NCI-H82 treated with DMSO at 0.1 percent for 48 hours (cell line): ENCODE measurements around the gene SARNP.
"Not testable (repeated sequence)": the region's sequence is repeated elsewhere in the genome, so short reads cannot be mapped to it uniquely, and the experiment has no call there.

ENCODE experiments used
- DNase-seq: peaks from one replicate; lab custom pipeline; 2025; ENCODE audit not compliant: unreplicated experiment; lab: John Stamatoyannopoulos, UW

SARNP gene

DNA sequence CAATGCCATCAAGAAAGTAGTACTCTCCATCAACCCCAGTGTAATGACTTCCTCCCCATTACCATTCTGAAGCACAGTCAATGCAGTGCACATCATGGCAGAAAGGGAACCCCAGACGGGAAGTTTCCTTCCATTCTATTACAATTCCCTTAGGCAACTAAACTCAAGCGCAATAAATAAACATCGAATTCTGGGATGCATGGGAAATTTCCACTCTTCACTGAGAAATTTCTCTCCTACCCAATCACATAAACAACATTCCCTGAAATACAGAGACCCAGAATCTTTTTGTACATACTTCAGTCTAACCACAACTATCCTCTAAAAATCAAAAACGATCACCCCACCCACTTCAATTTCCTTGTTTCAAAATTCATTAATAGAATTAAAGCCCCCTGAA, 20.0 kb downstream of the SARNP start:
- DNase-seq, result no peak

GRCh38 chr12:55797068-55797467, 20.5 kb downstream of the SARNP start:
- peak; percentile 4 for DNase-seq

DNA sequence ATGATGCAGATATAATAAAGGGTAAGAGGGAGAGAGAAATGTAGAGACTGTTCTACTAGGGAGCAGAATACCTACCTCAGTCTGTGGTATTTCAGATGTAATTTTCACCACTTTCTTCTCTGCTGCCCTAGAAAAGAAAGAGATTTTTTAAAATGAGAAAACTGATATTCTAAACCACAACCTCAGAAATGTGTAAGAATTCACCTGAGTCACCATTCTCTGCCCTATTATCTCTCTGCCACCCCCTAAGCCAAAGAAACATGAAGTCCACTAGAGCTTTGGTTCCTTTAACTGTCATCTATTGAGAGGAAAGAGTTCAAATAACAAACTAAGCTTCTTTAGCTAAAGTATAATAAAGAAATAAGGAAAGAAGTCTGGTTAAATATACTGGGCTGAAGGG, 21.6 kb downstream of the SARNP start:
- no peak for DNase-seq

- no peak for DNase-seq
Measured at GRCh38 chr12:55789893-55790292, 27.6 kb downstream of the SARNP start.

DNA sequence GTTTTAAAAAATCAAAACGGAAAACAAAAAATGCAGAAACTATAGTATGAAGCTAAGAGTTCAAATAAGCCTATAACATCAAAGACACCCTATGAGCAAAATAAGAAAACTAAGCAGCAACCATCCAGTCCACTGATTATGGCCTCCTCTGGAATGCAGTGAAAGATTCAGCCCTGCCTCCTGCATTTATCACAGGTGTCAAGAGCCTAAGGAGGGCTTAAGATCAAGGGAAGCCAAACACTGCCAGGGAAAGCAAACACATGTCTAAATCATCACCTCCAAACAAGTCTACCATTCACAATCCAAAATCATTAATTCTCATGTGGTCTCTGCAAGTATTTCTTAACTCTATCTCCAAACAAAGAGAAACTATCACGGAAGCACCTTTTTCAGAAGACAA, 28.4 kb downstream of the SARNP start:
- no peak for DNase-seq

DNA sequence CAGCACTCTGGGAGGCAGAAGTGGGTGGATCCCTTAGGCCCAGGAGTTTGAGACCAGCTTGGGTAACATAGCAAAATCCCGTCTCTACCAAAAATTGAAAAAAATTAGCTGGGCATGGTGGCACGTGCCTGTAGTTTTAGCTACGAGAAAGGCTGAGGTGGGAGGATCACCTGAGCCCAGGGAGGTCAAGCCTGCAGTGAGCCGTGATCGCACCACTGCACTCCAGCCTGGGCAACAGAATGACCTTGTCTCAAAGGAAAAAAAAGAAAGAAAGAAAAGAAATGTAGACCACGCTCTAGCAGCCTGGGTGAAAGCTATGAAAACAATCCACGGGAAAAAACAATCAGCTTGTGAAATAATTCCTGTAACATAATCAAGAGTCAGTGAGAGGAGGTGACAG, 29.0 kb downstream of the SARNP start:
- DNase-seq, result no peak

DNA sequence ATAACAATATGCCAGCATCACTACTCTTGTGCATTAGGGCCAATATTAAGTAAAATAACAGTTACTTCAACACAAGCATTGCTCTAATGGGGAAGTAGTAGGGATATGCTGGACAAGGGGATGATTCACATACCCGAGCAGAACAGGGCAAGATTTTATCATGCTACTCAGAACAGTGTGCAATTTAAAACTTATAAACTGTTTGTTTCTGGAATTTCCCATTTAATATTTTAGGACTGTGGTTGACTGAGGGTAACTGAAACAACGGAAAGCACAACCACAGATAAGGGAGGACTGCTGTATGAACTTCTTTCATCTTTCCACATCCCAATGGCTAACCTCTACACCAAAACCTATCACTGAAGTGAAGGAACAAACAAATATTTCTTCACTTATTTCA, 36.8 kb downstream of the SARNP start:
- no peak for DNase-seq

GRCh38 chr12:55777856-55778255, 39.7 kb downstream of the SARNP start:
- DNase-seq, result no peak

- no peak for DNase-seq
Measured at GRCh38 chr12:55771736-55772135, 45.8 kb downstream of the SARNP start.

GRCh38 chr12:55767156-55767555, 50.4 kb downstream of the SARNP start:
- no peak for DNase-seq

DNA sequence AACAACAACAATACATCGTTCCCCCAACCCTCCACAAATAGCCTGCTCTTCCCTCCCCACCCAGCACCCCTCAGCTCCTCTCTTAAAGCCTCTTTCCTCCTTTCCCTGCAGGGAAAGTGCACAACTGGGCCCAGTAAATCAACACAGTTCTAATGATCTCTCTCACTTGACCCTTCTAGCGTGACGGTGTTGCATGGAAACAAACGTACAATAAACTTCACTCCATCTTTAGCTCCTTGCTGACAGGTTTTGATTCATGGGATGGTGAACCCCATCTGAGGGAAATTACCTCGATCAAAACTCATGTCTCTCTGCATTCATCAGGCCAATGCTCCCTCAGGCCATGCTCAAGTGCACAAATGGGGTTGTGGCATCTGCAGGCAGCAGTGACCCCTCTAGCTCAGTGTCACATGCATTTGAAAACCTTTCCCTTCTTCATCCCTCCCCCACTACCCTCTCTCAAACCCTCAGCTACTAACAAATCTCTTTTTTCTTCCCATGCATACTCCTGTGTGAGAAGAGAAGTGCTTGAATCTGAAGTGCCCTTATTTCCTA, 51.7 kb downstream of the SARNP start:
- no peak for DNase-seq

DNA sequence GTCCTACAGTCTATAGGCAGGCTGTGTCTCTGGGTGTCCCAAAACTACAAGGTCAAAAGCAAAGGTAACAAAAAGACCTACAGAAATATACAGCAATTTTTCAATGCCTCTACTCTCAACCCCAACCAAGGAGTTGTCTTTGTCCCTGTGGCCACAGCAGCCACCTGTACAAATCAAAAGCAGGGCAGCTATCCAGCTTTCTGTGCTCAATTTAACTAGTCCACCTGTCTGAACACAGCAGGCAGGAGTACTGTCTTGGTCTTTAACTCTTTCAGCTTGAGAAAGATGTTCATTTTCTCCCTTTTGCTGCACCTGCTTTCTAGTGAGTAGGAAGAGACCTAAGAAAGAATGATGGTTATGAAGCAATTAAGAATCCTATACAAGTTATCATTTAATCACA, 54.9 kb downstream of the SARNP start:
- DNase-seq, result no peak

- no peak for DNase-seq
Measured at GRCh38 chr12:55760663-55761062, 56.9 kb downstream of the SARNP start.

DNA sequence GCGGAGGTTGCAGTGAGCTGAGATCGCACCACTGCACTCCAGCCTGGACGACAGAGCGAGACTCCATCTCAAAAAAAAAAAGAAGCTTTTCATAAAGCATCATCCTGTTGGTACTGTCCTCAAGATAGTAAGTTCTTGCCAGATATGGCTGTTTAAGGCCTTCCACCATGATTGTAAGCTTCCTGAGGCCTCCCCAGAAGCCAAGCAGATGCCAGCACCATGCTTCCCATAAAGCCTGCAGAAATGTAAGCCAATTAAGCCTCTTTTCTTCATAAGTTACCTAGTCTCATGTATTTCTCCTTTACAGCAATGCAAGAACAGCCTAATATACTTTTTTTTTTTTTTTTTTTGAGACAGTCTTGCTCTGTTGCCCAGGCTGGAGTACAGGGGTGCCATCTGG, 58.9 kb downstream of the SARNP start:
- DNase-seq, result not testable (repeated sequence)

DNA sequence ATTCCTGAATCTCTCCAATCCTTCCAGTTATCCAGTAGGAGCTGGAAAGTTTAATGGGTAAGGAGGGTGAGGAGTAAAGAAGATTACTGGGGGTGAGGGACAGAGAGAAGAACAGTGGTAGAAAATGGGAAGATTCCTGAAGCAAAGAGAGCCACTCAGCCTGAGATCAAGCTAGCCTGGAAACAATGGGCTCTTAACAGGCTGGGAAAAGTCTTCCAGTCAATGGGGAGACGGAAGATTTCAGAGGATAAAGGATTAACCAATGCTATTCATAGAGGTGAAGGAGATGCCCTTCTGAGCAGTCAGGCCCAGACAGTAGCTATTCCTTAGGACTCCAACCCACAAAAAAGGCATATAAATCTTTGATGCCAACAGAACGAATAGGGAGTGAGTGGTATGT, 59.8 kb downstream of the SARNP start:
- no peak for DNase-seq

DNA sequence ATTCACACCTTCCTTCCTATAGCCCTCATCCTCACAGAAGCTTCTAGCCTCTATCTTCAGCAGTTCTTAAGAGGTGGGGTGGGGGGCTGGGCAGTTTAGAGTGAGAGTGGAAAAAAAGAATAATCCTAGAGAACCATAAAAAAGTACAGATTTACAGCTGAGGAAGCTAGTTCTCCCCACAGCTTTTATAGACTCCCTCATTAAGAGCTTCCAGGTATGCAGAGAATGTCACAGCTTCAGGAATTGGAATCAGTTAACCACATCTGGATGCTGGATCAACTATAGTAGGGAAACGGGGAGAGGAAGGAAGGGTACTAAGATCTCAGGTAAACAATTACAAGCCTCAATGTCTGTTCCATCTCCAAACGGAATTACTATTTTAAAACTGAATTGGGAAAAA, 62.3 kb downstream of the SARNP start:
- DNase-seq, result no peak

- no peak for DNase-seq
Measured at GRCh38 chr12:55748230-55748993, 69.1 kb downstream of the SARNP start.

GRCh38 chr12:55746913-55747231, 70.7 kb downstream of the SARNP start:
- no peak for DNase-seq

DNA sequence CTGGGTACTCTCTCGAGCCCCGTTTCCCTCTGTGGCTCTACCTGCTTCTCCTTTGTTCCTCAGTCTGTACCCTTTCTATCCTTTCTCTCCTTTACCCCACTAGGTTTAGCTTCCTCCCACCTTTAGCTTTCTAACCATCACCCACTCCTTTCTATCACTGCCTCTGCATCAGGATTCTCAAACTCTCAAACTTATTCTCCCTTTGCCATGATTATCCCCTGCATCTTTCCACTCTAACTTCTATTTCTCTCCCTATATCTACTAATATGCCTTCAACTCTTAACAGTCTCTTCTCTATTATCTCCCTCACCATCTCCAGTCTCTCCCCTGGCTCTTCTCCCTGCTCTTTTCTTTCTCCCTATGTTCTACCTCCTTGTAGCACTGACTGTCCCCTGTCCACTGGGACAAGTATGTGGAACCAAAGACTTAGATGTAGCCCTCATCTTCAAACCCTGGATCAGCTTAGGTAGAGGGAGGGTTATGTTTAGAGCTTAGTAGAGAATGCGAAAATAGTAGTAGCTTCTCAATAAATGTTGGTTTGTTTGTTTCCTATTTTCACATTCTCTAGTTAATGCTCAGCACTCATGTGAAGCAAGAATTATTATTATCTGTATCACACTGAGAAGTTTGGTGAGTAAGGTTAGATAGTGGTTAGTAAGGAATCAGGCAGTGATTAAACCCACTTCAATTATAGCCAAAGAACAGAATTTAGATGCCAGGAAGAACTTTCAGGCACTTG, 71.2 kb downstream of the SARNP start:
- DNase-seq, result peak; percentile 67

GRCh38 chr12:55745361-55746173, 72.0 kb downstream of the SARNP start:
- peak; percentile 91 for DNase-seq

DNA sequence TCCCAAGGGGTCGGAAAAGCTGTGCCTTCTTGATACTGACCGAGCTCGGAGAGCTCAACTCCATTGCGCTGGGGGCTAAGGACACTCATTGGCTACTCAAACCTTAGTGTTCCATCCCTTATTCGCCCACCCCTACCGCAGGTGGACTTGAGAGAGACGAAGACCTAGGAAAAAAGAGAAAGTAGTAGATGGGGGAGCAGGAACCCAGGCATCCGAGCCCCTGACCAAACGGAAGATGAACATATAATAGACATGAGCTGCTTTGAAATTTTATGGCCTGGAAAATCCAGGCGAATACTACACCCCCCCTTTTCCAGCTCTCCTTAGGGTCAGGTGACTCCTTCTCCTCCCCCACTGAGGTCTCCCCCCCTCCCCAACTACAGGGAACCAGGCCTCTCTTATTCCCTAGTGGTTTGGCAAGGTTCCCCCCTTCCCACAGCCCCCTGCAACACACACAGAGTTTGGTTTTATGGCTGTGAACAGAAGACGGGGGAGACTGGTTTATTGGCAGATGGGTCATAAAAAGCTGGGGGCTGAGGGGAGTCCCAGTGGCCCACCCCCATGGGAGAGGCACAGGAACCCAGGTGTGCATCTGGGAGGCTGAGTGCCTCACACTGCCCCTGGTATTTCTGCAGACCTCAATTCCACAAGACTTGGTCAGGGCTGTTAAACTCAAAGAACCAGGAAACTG, 73.0 kb downstream of the SARNP start:
- no peak for DNase-seq
